GM18505 (cell line): Measurements from ENCODE around the gene HAGH.
"Not testable (repeated sequence)": the region's sequence is repeated elsewhere in the genome, so short reads cannot be mapped to it uniquely, and the experiment has no call there.

Experiments
- ATAC-seq: cut with Tn5 transposase; IDR thresholded peaks from one replicate; pipeline ENCODE4 v1.9.1; 2021; ENCODE audit not compliant: unreplicated experiment
- POLR2A ChIP-seq: IDR thresholded peaks from 4 replicates; pipeline ENCODE4 v1.6.1; 2011; ENCODE audit warnings: borderline replicate concordance; ENCODE audit not compliant: insufficient read depth, insufficient read length; ENCODE audit errors: extremely low read depth

HAGH gene

GRCh38 chr16:1815461-1815860, 11.2 kb downstream of the HAGH start:
- ATAC-seq, result no peak
- TF ChIP-seq POLR2A, result no peak

- no peak for ATAC-seq
- TF ChIP-seq POLR2A, result no peak
Observed at GRCh38 chr16:1812732-1813163, 13.9 kb downstream of the HAGH start.

- ATAC-seq, result no peak
- TF ChIP-seq POLR2A, result no peak
Observed at GRCh38 chr16:1810536-1810935, 16.1 kb downstream of the HAGH start.

- ATAC-seq, result no peak
- TF ChIP-seq POLR2A, result no peak
Observed at GRCh38 chr16:1810106-1810505, 16.5 kb downstream of the HAGH start.

- TF ChIP-seq POLR2A, result no peak
- ATAC-seq, result no peak
Observed at GRCh38 chr16:1809281-1809801, 17.3 kb downstream of the HAGH start.

GRCh38 chr16:1808691-1809090, 17.9 kb downstream of the HAGH start:
- no peak for TF ChIP-seq POLR2A

GRCh38 chr16:1807626-1808025, 19.0 kb downstream of the HAGH start:
- no peak for ATAC-seq

More at GRCh38 chr16:1808691-1809090, 17.9 kb downstream of the HAGH start:
- no peak for ATAC-seq

GRCh38 chr16:1800701-1801100, 25.9 kb downstream of the HAGH start:
- ATAC-seq, result no peak
- no peak for TF ChIP-seq POLR2A

More at GRCh38 chr16:1807626-1808025, 19.0 kb downstream of the HAGH start:
- TF ChIP-seq POLR2A, result no peak

GRCh38 chr16:1799263-1799662, 27.4 kb downstream of the HAGH start:
- ATAC-seq, result not testable (repeated sequence)

- no peak for ATAC-seq
- TF ChIP-seq POLR2A, result no peak
Observed at GRCh38 chr16:1794908-1795666, 31.5 kb downstream of the HAGH start.

- no peak for ATAC-seq
- no peak for TF ChIP-seq POLR2A
Observed at GRCh38 chr16:1794221-1794871, 32.3 kb downstream of the HAGH start.

- no peak for TF ChIP-seq POLR2A
- ATAC-seq, result no peak
Observed at GRCh38 chr16:1793578-1794220, 32.9 kb downstream of the HAGH start, which contains the start of gene IGFALS. Gene IGFALS (minus strand): TSS chr16:1793705. CDS start chr16:1793652, 53 bp downstream.

GRCh38 chr16:1792836-1793577, 33.6 kb downstream of the HAGH start:
- TF ChIP-seq POLR2A, result no peak
- ATAC-seq, result no peak
